Pancreas (tissue), 10 donors: ENCODE data around the gene SLC41A2. TPM values are rescaled to one million over a fixed set of nuclear protein-coding genes. Genes with fewer than 3 reads are reported as not detected.

ENCODE experiments used
- ATAC-seq, 4 donors: fragments of 200-7000 bp; cut with Tn5 transposase; one replicate each; pipeline versions ENCODE4 v1.8.0 to v1.9.1; 2020; ENCODE audit warnings: mild to moderate bottlenecking in 4 of 4, moderate library complexity in 4 of 4
- DNase-seq, 6 donors: peaks; one replicate each; pipeline ENCODE4 v3.0.0-alpha.2; 2020
- FAIRE-seq: peaks from 2 replicates; lab custom pipeline; 2012; peaks lifted over from hg19 to GRCh38; lab: Jason Lieb, UNC
- H3K27ac ChIP-seq, 4 donors: fragments of 200-600 bp; sonication (generic); 1 replicate in 3 of 4; 2 replicates in 1 of 4; pipeline versions ENCODE4 v1.5.0 to v1.8.0; 2020
- H3K27me3 ChIP-seq, 4 donors: fragments of 200-600 bp; one replicate each; pipeline ENCODE4 v1.8.0; 2021
- H3K36me3 ChIP-seq, 3 donors: fragments of 200-600 bp; sonication (generic) in 1 of 3; one replicate each; pipeline versions ENCODE4 v1.5.0 to v1.8.0; 2020 to 2021
- H3K4me1 ChIP-seq, 3 donors: fragments of 200-600 bp; one replicate each; pipeline ENCODE4 v1.8.0; 2021
- H3K4me3 ChIP-seq, 4 donors: fragments of 200-600 bp; sonication (generic) in 2 of 4; one replicate each; pipeline versions ENCODE4 v1.5.0 to v1.8.0; 2020 to 2021
- H3K9me3 ChIP-seq, 4 donors: fragments of 200-600 bp; one replicate each; pipeline ENCODE4 v1.8.0; 2021
- CTCF ChIP-seq, 4 donors: fragments of 200-600 bp; sonication (generic) in 3 of 4; IDR thresholded peaks; one replicate each; pipeline versions ENCODE4 v1.5.0 to v1.8.0; 2021; ENCODE audit warnings: antibody characterized with exemption in 4 of 4
- WGBS, 2 donors: extraction: QIAGEN DNeasy Blood & Tissue Kit; methylation state at CpG; one replicate each; pipeline ENCODE4 v1.1.7; 2013; 5-methylcytosine and 5-hydroxymethylcytosine counted together
- intact Hi-C, 3 donors: fragments of 100-400 bp; cut with DNase I; formaldehyde crosslinking; loops; one replicate each; pipeline versions ENCODE4 v1.11.1 to v1.14.2; 2022
- polyA plus RNA-seq, 2 donors: library from polyadenylated mRNA; stranded (reverse); fragments of 200-250 nt; gene quantifications; one replicate each; pipeline ENCODE4 v1.2.3, GENCODE V29; 2013
- total RNA-seq, 6 donors: library from RNA; stranded (reverse); fragmentation: NEBNext Ultra II Directional in 4 of 6; extraction: Animal tissue kit (Norgen Biotek cat#: 25700) in 4 of 6; gene quantifications; one replicate each; pipeline versions ENCODE4 v1.2.1 to v1.2.4, GENCODE V29; 2021 to 2023
- donor health status: healthy with polysubstance abuse.
- donor health status: DM: no; HTN: no; CAD: no; lungs with moderate emphysema.
- donor health status: DM: no; HTN: no; CAD: no.
- donor health status: control.
- donor health status: control.
- donor health status: Bipolar disorder and iron deficiency.
- donor health status: DM: yes; HTN: yes; CAD: no.
- donor health status: DM: no; HTN: no; CAD: no.
- donor health status: DM: no; HTN: no; CAD: no.
- donor health status: DM: yes; HTN: yes; CAD: no.

Gene SLC41A2
- total and polyA plus RNA-seq, 8 donors: 6.3 to 41.9 (median 27.3) TPM

- H3K9me3 ChIP-seq: no peaks in the 10 kb centered on the region
- H3K4me1 ChIP-seq: no peaks in the 10 kb centered on the region
- H3K27ac ChIP-seq: no peak overlapping the region
- no peak for FAIRE-seq
- H3K36me3 ChIP-seq: no peaks in the 10 kb centered on the region
- WGBS, 2 donors: 86 to 95% methylated on average over 7 of the region's 7 CpGs
- intact Hi-C loops: no loop called here
- H3K4me3 ChIP-seq: no peak overlapping the region
- DNase-seq: peak in 1 of 6 donors; percentile 23
- no peaks in the 10 kb centered on the region for H3K27me3 ChIP-seq
- peak in 3 of 4 donors; percentile 52 to 76 (median 74) for ATAC-seq
- no peak for TF ChIP-seq CTCF (IDR thresholded peaks at IDR 0.05)
Observed at GRCh38 chr12:104974626-104975290, 16.7 kb upstream of the SLC41A2 start.

- H3K27ac ChIP-seq: no peak overlapping the region
- no peaks in the 10 kb centered on the region for H3K4me1 ChIP-seq
- intact Hi-C loops: no loop called here
- no peak overlapping the region for H3K4me3 ChIP-seq
- H3K36me3 ChIP-seq: no peaks in the 10 kb centered on the region
- no peaks in the 10 kb centered on the region for H3K27me3 ChIP-seq
- ATAC-seq (no peak), FAIRE-seq (no peak), DNase-seq (no peak)
- no peaks in the 10 kb centered on the region for H3K9me3 ChIP-seq
- TF ChIP-seq CTCF (IDR thresholded peaks at IDR 0.05): no peak
- 90 to 93% methylated on average over 5 of the region's 5 CpGs for WGBS, 2 donors
Observed at GRCh38 chr12:104973250-104973649, 15.2 kb upstream of the SLC41A2 start.

GRCh38 chr12:104971306-104971705 is 13.2 kb upstream of the SLC41A2 start:
- intact Hi-C loops: no loop called here
- Histone ChIP-seq H3K27ac (no peak overlapping the region), H3K4me3 (no peak overlapping the region), H3K36me3 (no peaks in the 10 kb centered on the region), H3K27me3 (no peaks in the 10 kb centered on the region), H3K9me3 (no peaks in the 10 kb centered on the region), H3K4me1 (no peaks in the 10 kb centered on the region)
- no peak for DNase-seq
- WGBS, 2 donors: 89 to 93% methylated on average over 5 of the region's 5 CpGs
- TF ChIP-seq CTCF (IDR thresholded peaks at IDR 0.05): no peak
- ATAC-seq: no peak
- no peak for FAIRE-seq

- no peak for DNase-seq
- intact Hi-C loops: no loop called here
- Histone ChIP-seq H3K9me3 (no peaks in the 10 kb centered on the region), H3K4me3 (no peak overlapping the region), H3K27me3 (no peaks in the 10 kb centered on the region), H3K4me1 (no peaks in the 10 kb centered on the region), H3K36me3 (no peaks in the 10 kb centered on the region), H3K27ac (no peak overlapping the region)
- no peak for TF ChIP-seq CTCF (IDR thresholded peaks at IDR 0.05)
- peak in 3 of 4 donors; percentile 46 to 68 (median 56) for ATAC-seq
- 40 to 47% methylated on average over 3 of the region's 3 CpGs for WGBS, 2 donors
- FAIRE-seq: no peak
Observed at GRCh38 chr12:104969343-104969742, 11.3 kb upstream of the SLC41A2 start.

- ATAC-seq (no peak), FAIRE-seq (no peak), DNase-seq (no peak)
- Histone ChIP-seq H3K36me3 (no peaks in the 10 kb centered on the region), H3K9me3 (no peaks in the 10 kb centered on the region), H3K27ac (no peak overlapping the region), H3K4me3 (no peak overlapping the region), H3K27me3 (no peaks in the 10 kb centered on the region), H3K4me1 (no peaks in the 10 kb centered on the region)
- 88 to 97% methylated on average over 4 of the region's 4 CpGs for WGBS, 2 donors
- intact Hi-C loops: no loop called here
- TF ChIP-seq CTCF (IDR thresholded peaks at IDR 0.05): no peak
Observed at GRCh38 chr12:104966677-104967076, 8.6 kb upstream of the SLC41A2 start.
